Muscle of leg (tissue), 11 donors: ENCODE results near the gene ANXA10. TPM values are rescaled to one million over a fixed set of nuclear protein-coding genes. Genes with fewer than 3 reads are reported as not detected.
"Not testable (repeated sequence)": the region's sequence is repeated elsewhere in the genome, so short reads cannot be mapped to it uniquely, and the experiment has no call there.

Source experiments
- DNase-seq: peaks from one replicate; pipeline ENCODE4 v3.0.0; 2013
- H3K27ac ChIP-seq: one replicate; pipeline ENCODE4 v1.5.1; 2013; ENCODE audit warnings: mild to moderate bottlenecking, low read length, control low read depth
- H3K27me3 ChIP-seq: one replicate; pipeline ENCODE4 v1.6.1; 2013; ENCODE audit warnings: low read length; ENCODE audit not compliant: control insufficient read depth, insufficient read depth
- H3K36me3 ChIP-seq: one replicate; pipeline ENCODE4 v1.6.1; 2013; ENCODE audit warnings: low read length; ENCODE audit not compliant: control insufficient read depth, insufficient read depth
- H3K4me1 ChIP-seq: one replicate; pipeline ENCODE4 v1.6.1; 2013; ENCODE audit warnings: low read length; ENCODE audit not compliant: control insufficient read depth, insufficient read depth
- H3K4me3 ChIP-seq: one replicate; pipeline ENCODE4 v1.5.1; 2013; ENCODE audit warnings: low read length, control low read depth
- H3K9me3 ChIP-seq: replicated peaks from 2 replicates; pipeline ENCODE4 v1.6.1; 2013; ENCODE audit warnings: low read depth, low read length; ENCODE audit not compliant: control insufficient read depth
- WGBS: methylation state at CpG from one replicate; pipeline ENCODE4 v1.1.5; 2013; ENCODE audit warnings: missing lambda C conversion rate; ENCODE audit not compliant: insufficient coverage; 5-methylcytosine and 5-hydroxymethylcytosine counted together
- polyA plus RNA-seq, 8 donors: library from polyadenylated mRNA; unstranded; fragments of 120-200 nt; gene quantifications; one replicate each; pipeline versions ENCODE4 v1.2.1 to v1.2.3, GENCODE V29; 2013; ENCODE audit warnings: inconsistent platforms in 1 of 8, low replicate concordance in 1 of 8; ENCODE audit not compliant: insufficient read length in 8 of 8, insufficient read depth in 1 of 8
- total RNA-seq: library from RNA; stranded (reverse); fragments of 120-200 nt; gene quantifications from one replicate; pipeline ENCODE4 v1.2.4, GENCODE V29; 2013

The ANXA10 gene
- total and polyA plus RNA-seq, 9 donors = 0.17 to 0.60 TPM; not detected in 7

- Histone ChIP-seq H3K9me3 (no peaks in the 10 kb centered on the region), H3K4me1 (no peaks in the 10 kb centered on the region), H3K4me3 (no peak overlapping the region), H3K27ac (no peak overlapping the region), H3K27me3 (no peaks in the 10 kb centered on the region), H3K36me3 (no peaks in the 10 kb centered on the region)
- no peak for DNase-seq
These were observed 17.2 kb downstream of the ANXA10 start for GRCh38 chr4:168109527-168109926.

GRCh38 chr4:168113059-168113458 lies 20.7 kb downstream of the ANXA10 start:
- not testable (repeated sequence) for DNase-seq, H3K9me3 ChIP-seq, H3K4me1 ChIP-seq, H3K27ac ChIP-seq, H3K36me3 ChIP-seq, H3K27me3 ChIP-seq, H3K4me3 ChIP-seq
- WGBS = no CpG with 5 or more reads among the region's 1 CpG

GRCh38 chr4:168118116-168118655 lies 25.8 kb downstream of the ANXA10 start:
- Histone ChIP-seq H3K27ac (no peak overlapping the region), H3K9me3 (no peaks in the 10 kb centered on the region), H3K36me3 (no peaks in the 10 kb centered on the region), H3K27me3 (no peaks in the 10 kb centered on the region), H3K4me1 (no peaks in the 10 kb centered on the region), H3K4me3 (no peak overlapping the region)
- WGBS = no CpG with 5 or more reads among the region's 1 CpG
- DNase-seq = no peak

- no peaks in the 10 kb centered on the region for H3K27me3 ChIP-seq
- H3K27ac ChIP-seq = no peak overlapping the region
- H3K4me1 ChIP-seq = no peaks in the 10 kb centered on the region
- no peaks in the 10 kb centered on the region for H3K9me3 ChIP-seq
- H3K36me3 ChIP-seq = no peaks in the 10 kb centered on the region
- H3K4me3 ChIP-seq = no peak overlapping the region
- DNase-seq = no peak
- WGBS = no CpG with 5 or more reads among the region's 1 CpG
These were observed 26.8 kb downstream of the ANXA10 start for GRCh38 chr4:168119100-168119499.

GRCh38 chr4:168119890-168120289 lies 27.6 kb downstream of the ANXA10 start:
- H3K27ac ChIP-seq = no peak overlapping the region
- H3K4me3 ChIP-seq = no peak overlapping the region
- no peaks in the 10 kb centered on the region for H3K9me3 ChIP-seq
- H3K36me3 ChIP-seq = no peaks in the 10 kb centered on the region
- WGBS = no CpG with 5 or more reads among the region's 3 CpGs
- no peaks in the 10 kb centered on the region for H3K4me1 ChIP-seq
- H3K27me3 ChIP-seq = no peaks in the 10 kb centered on the region
- peak; percentile 3 for DNase-seq

- Histone ChIP-seq H3K4me3 (no peak overlapping the region), H3K27me3 (no peaks in the 10 kb centered on the region), H3K36me3 (no peaks in the 10 kb centered on the region), H3K27ac (no peak overlapping the region), H3K4me1 (no peaks in the 10 kb centered on the region), H3K9me3 (no peaks in the 10 kb centered on the region)
- peak; percentile 1 for DNase-seq
- WGBS = no CpG with 5 or more reads among the region's 1 CpG
These were observed 28.5 kb downstream of the ANXA10 start for GRCh38 chr4:168120811-168121210.

- DNase-seq = peak; percentile 1
- no peaks in the 10 kb centered on the region for H3K9me3 ChIP-seq
- no peaks in the 10 kb centered on the region for H3K4me1 ChIP-seq
- no peaks in the 10 kb centered on the region for H3K36me3 ChIP-seq
- no peak overlapping the region for H3K27ac ChIP-seq
- WGBS = 64% methylated on average over 5 of the region's 5 CpGs
- H3K27me3 ChIP-seq = no peaks in the 10 kb centered on the region
- H3K4me3 ChIP-seq = no peak overlapping the region
These were observed 31.8 kb downstream of the ANXA10 start for GRCh38 chr4:168124008-168124641.

GRCh38 chr4:168126952-168127351 lies 34.6 kb downstream of the ANXA10 start:
- WGBS = no CpG with 5 or more reads among the region's 2 CpGs
- Histone ChIP-seq H3K27me3 (no peaks in the 10 kb centered on the region), H3K27ac (no peak overlapping the region), H3K4me1 (no peaks in the 10 kb centered on the region), H3K9me3 (no peaks in the 10 kb centered on the region), H3K4me3 (no peak overlapping the region), H3K36me3 (no peaks in the 10 kb centered on the region)
- DNase-seq = no peak

- H3K4me3 ChIP-seq = no peak overlapping the region
These were observed 36.3 kb downstream of the ANXA10 start for GRCh38 chr4:168128601-168129000.

GRCh38 chr4:168129046-168129772 lies 36.9 kb downstream of the ANXA10 start:
- WGBS = no CpG with 5 or more reads among the region's 6 CpGs
- no peak for DNase-seq

More at GRCh38 chr4:168128601-168129000, 36.3 kb downstream of the ANXA10 start:
- H3K27ac ChIP-seq = no peak overlapping the region
- no peaks in the 10 kb centered on the region for H3K27me3 ChIP-seq
- no peaks in the 10 kb centered on the region for H3K36me3 ChIP-seq
- H3K9me3 ChIP-seq = no peaks in the 10 kb centered on the region
- no peak for DNase-seq
- H3K4me1 ChIP-seq = no peaks in the 10 kb centered on the region

More at GRCh38 chr4:168129046-168129772, 36.9 kb downstream of the ANXA10 start:
- H3K9me3 ChIP-seq = no peaks in the 10 kb centered on the region
- H3K4me3 ChIP-seq = no peak overlapping the region
- no peaks in the 10 kb centered on the region for H3K36me3 ChIP-seq
- no peaks in the 10 kb centered on the region for H3K4me1 ChIP-seq
- H3K27me3 ChIP-seq = no peaks in the 10 kb centered on the region
- H3K27ac ChIP-seq = no peak overlapping the region
